ENCODE measurements around the gene CCDC190. TPM values are rescaled to one million over a fixed set of nuclear protein-coding genes. Genes with fewer than 3 reads are reported as not detected.

CCDC190 gene
- total RNA-seq, 2 donors from 2014 or later: not detected

GRCh38 chr1:162908236-162908635, 47.3 kb upstream of the CCDC190 start:
- Histone ChIP-seq H3K27me3 (ENCODE audit: control insufficient read depth, insufficient read depth, low read length, poor library complexity, severe bottlenecking) (no peaks in the 10 kb centered on the region), H3K4me3 (ENCODE audit: low read length) (no peak overlapping the region), H3K27ac (ENCODE audit: low read depth, low read length) (no peak overlapping the region), H3K4me1 (ENCODE audit: control insufficient read depth, insufficient read depth, low read length) (peaks cover 3% of the 10 kb centered on the region), H3K9me3 (ENCODE audit: control insufficient read depth, low read length) (peaks cover 16% of the 10 kb centered on the region), H3K36me3 (ENCODE audit: control insufficient read depth, insufficient read depth, low read length) (no peaks in the 10 kb centered on the region), H3K9ac (ENCODE audit: extremely low read depth, low read length, poor library complexity, severe bottlenecking) (no peak overlapping the region)
- no peak overlapping the region for H3K4me3 Mint-ChIP-seq
- 93% methylated on average over 2 of the region's 2 CpGs; no CpG with 5 or more reads in 1 of the 2 experiments for WGBS, 2 experiments (ENCODE audit: insufficient coverage in 1 of 2, insufficient read length in 1 of 2)
- no peaks in the 10 kb centered on the region for H3K27me3 Mint-ChIP-seq (ENCODE audit: insufficient read depth)
- peaks cover 15% of the 10 kb centered on the region for H3K9me3 Mint-ChIP-seq
- H3K36me3 Mint-ChIP-seq (ENCODE audit: low read depth): peaks cover 3% of the 10 kb centered on the region
- H3K27ac Mint-ChIP-seq: no peak overlapping the region
- H3K4me1 Mint-ChIP-seq: peaks cover 8% of the 10 kb centered on the region
- no peak for TF ChIP-seq CTCF (conservative IDR thresholded peaks at IDR 0.05)
- DNase-seq: no peak

GRCh38 chr1:162906485-162906884, 45.5 kb upstream of the CCDC190 start:
- no peak overlapping the region for H3K9ac ChIP-seq (ENCODE audit: extremely low read depth, low read length, poor library complexity, severe bottlenecking)
- Mint-ChIP-seq H3K9me3 (peaks cover 1% of the 10 kb centered on the region), H3K27ac (no peak overlapping the region), H3K4me3 (no peak overlapping the region), H3K36me3 (ENCODE audit: low read depth) (no peaks in the 10 kb centered on the region), H3K27me3 (ENCODE audit: insufficient read depth) (no peaks in the 10 kb centered on the region), H3K4me1 (peaks cover 8% of the 10 kb centered on the region)
- no peaks in the 10 kb centered on the region for H3K36me3 ChIP-seq (ENCODE audit: control insufficient read depth, insufficient read depth, low read length)
- H3K4me3 ChIP-seq (ENCODE audit: low read length): no peak overlapping the region
- no peak for TF ChIP-seq CTCF (conservative IDR thresholded peaks at IDR 0.05)
- peaks cover under 1% of the 10 kb centered on the region for H3K9me3 ChIP-seq (ENCODE audit: control insufficient read depth, low read length)
- 60 to 77% methylated on average over 1 to 2 of the region's 2 CpGs for WGBS, 2 experiments (ENCODE audit: insufficient coverage in 1 of 2, insufficient read length in 1 of 2)
- DNase-seq: no peak
- no peaks in the 10 kb centered on the region for H3K27me3 ChIP-seq (ENCODE audit: control insufficient read depth, insufficient read depth, low read length, poor library complexity, severe bottlenecking)
- H3K4me1 ChIP-seq (ENCODE audit: control insufficient read depth, insufficient read depth, low read length): peaks cover 3% of the 10 kb centered on the region
- no peak overlapping the region for H3K27ac ChIP-seq (ENCODE audit: low read depth, low read length)

GRCh38 chr1:162905174-162906158, 44.5 kb upstream of the CCDC190 start:
- no peaks in the 10 kb centered on the region for H3K27me3 ChIP-seq (ENCODE audit: control insufficient read depth, insufficient read depth, low read length, poor library complexity, severe bottlenecking)
- no peaks in the 10 kb centered on the region for H3K27me3 Mint-ChIP-seq (ENCODE audit: insufficient read depth)
- H3K9ac ChIP-seq (ENCODE audit: extremely low read depth, low read length, poor library complexity, severe bottlenecking): no peak overlapping the region
- no peaks in the 10 kb centered on the region for H3K36me3 Mint-ChIP-seq (ENCODE audit: low read depth)
- TF ChIP-seq CTCF (conservative IDR thresholded peaks at IDR 0.05): no peak
- H3K4me1 Mint-ChIP-seq: peaks cover 8% of the 10 kb centered on the region
- H3K4me3 ChIP-seq (ENCODE audit: low read length): no peak overlapping the region
- peaks cover 3% of the 10 kb centered on the region for H3K4me1 ChIP-seq (ENCODE audit: control insufficient read depth, insufficient read depth, low read length)
- H3K27ac ChIP-seq (ENCODE audit: low read depth, low read length): no peak overlapping the region
- H3K27ac Mint-ChIP-seq: no peak overlapping the region
- WGBS, 2 experiments (ENCODE audit: insufficient coverage in 1 of 2, insufficient read length in 1 of 2): 86% methylated on average over 1 of the region's 1 CpG; no CpG with 5 or more reads in 1 of the 2 experiments
- H3K4me3 Mint-ChIP-seq: no peak overlapping the region
- no peaks in the 10 kb centered on the region for H3K9me3 ChIP-seq (ENCODE audit: control insufficient read depth, low read length)
- H3K9me3 Mint-ChIP-seq: no peaks in the 10 kb centered on the region
- H3K36me3 ChIP-seq (ENCODE audit: control insufficient read depth, insufficient read depth, low read length): no peaks in the 10 kb centered on the region
- DNase-seq: no peak

Data from endodermal cell (in vitro differentiated cells).